ENCODE results near the gene CBLN3. TPM values are rescaled to one million over a fixed set of nuclear protein-coding genes. Genes with fewer than 3 reads are reported as not detected.

The CBLN3 gene
- total and polyA plus RNA-seq, 9 of the 15 experiments (the other 6 are each of a cell fraction or from before 2014, with no cell fraction given), result 0.05 to 0.59 (median 0.26) TPM; not detected in 1

DNA sequence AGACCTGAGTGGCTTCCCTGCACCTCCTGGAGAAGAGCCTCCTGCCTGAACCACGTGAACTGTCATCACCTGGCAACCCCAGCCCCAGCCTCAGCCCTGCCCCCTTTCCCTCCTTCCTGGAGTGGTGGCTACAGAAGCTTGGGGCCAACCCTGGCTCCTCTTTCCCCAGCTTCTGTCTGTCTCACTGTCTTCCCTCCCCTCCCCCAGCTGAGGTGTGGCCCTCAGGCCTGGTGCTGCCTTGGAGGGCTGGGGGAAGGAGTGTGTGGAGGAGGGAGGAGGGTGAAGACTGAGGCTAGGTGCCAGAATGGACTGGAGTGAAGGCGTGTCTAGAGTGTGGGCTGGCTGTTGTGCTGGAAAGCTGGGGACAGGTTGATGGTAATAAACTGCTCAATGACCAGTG is 51.8 kb downstream of the CBLN3 start (continued):
- TF ChIP-seq, protein P1, sequence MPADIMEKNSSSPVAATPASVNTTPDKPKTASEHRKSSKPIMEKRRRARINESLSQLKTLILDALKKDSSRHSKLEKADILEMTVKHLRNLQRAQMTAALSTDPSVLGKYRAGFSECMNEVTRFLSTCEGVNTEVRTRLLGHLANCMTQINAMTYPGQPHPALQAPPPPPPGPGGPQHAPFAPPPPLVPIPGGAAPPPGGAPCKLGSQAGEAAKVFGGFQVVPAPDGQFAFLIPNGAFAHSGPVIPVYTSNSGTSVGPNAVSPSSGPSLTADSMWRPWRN (IDR thresholded peaks at IDR 0.05; ENCODE audit: low read depth), result no peak
- TF ChIP-seq ZNF766 (CRISPR knock-in tag; conservative IDR thresholded peaks at IDR 0.05) (no peak), ZNF764 (CRISPR knock-in tag; IDR thresholded peaks at IDR 0.05; ENCODE audit: low read depth) (no peak), TBL1XR1 (IDR thresholded peaks at IDR 0.05; ENCODE audit: low read length in 2 of 2) (no peak), CEBPG (CRISPR knock-in tag; IDR thresholded peaks at IDR 0.05) (no peak), CEBPG (tag; conservative IDR thresholded peaks at IDR 0.05 in 1 of 2, IDR thresholded peaks at IDR 0.05 in 1 of 2) (no peak), XRCC5 (IDR thresholded peaks at IDR 0.05; ENCODE audit: low read depth, low read length) (no peak), ESRRB (CRISPR knock-in tag; IDR thresholded peaks at IDR 0.05; ENCODE audit: borderline replicate concordance) (no peak), E2F3 (CRISPR knock-in tag; IDR thresholded peaks at IDR 0.05) (no peak), LEF1 (IDR thresholded peaks at IDR 0.05) (peak; percentile 37; the same call in 1 of the 2 replicates), ZNF263 (CRISPR knock-in tag; IDR thresholded peaks at IDR 0.05; ENCODE audit: borderline replicate concordance) (peak; percentile 78), ZNF699 (CRISPR knock-in tag; IDR thresholded peaks at IDR 0.05; ENCODE audit: insufficient replicate concordance) (no peak), ZNF79 (CRISPR knock-in tag; IDR thresholded peaks at IDR 0.05; ENCODE audit: low read depth) (no peak), TRIM24 (IDR thresholded peaks at IDR 0.05) (no peak), SRSF9 (IDR thresholded peaks at IDR 0.05; ENCODE audit: borderline replicate concordance, low read depth, low read length) (no peak)
- TF ChIP-seq, protein P2, sequence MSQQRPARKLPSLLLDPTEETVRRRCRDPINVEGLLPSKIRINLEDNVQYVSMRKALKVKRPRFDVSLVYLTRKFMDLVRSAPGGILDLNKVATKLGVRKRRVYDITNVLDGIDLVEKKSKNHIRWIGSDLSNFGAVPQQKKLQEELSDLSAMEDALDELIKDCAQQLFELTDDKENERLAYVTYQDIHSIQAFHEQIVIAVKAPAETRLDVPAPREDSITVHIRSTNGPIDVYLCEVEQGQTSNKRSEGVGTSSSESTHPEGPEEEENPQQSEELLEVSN (IDR thresholded peaks at IDR 0.05; ENCODE audit: borderline replicate concordance in 1 of 2, extremely low read depth in 1 of 2, insufficient read depth in 1 of 2, insufficient read length in 1 of 2, low read depth in 1 of 2, low read length in 1 of 2, poor library complexity in 1 of 2, severe bottlenecking in 1 of 2), result peak in 1 of 2 experiments; percentile 7
- TF ChIP-seq, protein P3, sequence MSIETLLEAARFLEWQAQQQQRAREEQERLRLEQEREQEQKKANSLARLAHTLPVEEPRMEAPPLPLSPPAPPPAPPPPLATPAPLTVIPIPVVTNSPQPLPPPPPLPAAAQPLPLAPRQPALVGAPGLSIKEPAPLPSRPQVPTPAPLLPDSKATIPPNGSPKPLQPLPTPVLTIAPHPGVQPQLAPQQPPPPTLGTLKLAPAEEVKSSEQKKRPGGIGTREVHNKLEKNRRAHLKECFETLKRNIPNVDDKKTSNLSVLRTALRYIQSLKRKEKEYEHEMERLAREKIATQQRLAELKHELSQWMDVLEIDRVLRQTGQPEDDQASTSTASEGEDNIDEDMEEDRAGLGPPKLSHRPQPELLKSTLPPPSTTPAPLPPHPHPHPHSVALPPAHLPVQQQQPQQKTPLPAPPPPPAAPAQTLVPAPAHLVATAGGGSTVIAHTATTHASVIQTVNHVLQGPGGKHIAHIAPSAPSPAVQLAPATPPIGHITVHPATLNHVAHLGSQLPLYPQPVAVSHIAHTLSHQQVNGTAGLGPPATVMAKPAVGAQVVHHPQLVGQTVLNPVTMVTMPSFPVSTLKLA (conservative IDR thresholded peaks at IDR 0.05), result peak in 1 of 2 experiments; percentile 35; a peak in 1 of 4 replicates
- TF ChIP-seq, protein P4, sequence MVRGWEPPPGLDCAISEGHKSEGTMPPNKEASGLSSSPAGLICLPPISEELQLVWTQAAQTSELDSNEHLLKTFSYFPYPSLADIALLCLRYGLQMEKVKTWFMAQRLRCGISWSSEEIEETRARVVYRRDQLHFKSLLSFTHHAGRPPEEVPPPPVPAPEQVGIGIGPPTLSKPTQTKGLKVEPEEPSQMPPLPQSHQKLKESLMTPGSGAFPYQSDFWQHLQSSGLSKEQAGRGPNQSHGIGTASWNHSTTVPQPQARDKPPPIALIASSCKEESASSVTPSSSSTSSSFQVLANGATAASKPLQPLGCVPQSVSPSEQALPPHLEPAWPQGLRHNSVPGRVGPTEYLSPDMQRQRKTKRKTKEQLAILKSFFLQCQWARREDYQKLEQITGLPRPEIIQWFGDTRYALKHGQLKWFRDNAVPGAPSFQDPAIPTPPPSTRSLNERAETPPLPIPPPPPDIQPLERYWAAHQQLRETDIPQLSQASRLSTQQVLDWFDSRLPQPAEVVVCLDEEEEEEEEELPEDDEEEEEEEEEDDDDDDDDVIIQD (CRISPR knock-in tag; IDR thresholded peaks at IDR 0.05), result no peak
